BE2C (cell line): ENCODE measurements around the gene BEND5.

Source experiments
- DNase-seq: peaks from one replicate; pipeline ENCODE4 v3.0.0-alpha.2; 2020
- H3K27me3 ChIP-seq: fragments of 250-450 bp; sonication (Bioruptor Pico); 2 replicates; pipeline ENCODE4 v1.5.1; 2020; ENCODE audit warnings: mild to moderate bottlenecking
- H3K36me3 ChIP-seq: fragments of 250-450 bp; sonication (Bioruptor Pico); 2 replicates; pipeline ENCODE4 v1.5.1; 2020; ENCODE audit warnings: mild to moderate bottlenecking
- H3K4me1 ChIP-seq: fragments of 250-450 bp; sonication (Bioruptor Pico); 2 replicates; pipeline ENCODE4 v1.5.1; 2020
- H3K4me3 ChIP-seq: 2 replicates; pipeline ENCODE4 v1.5.1; 2011; ENCODE audit warnings: low read depth, low read length
- H3K9me3 ChIP-seq: fragments of 250-450 bp; sonication (Bioruptor Pico); 2 replicates; pipeline ENCODE4 v1.5.1; 2020
- CTCF ChIP-seq: IDR thresholded peaks from 2 replicates; pipeline ENCODE4 v1.5.1; 2012; ENCODE audit warnings: mild to moderate bottlenecking, low read depth, low read length

Gene BEND5

DNA sequence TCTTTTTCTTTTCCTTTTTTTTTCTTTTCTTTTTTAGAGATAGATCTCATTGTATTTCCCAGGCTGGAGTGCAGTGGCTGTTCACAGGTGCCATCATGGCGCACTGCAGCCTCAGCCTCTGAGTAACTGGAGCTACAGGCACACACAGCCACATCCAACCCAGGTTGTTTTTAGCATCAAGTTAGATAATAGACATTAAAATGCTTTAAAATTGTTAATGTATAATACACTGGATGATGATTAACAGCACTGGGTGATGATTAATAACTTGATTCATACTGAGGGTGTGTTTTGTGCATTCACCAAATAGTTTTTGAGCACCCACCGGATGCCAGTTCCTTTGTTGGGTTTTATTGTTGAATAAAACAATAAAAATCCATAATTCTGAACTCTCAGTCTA lies 75.2 kb downstream of the BEND5 start:
- Histone ChIP-seq H3K4me1 (no peaks in the 10 kb centered on the region), H3K36me3 (no peaks in the 10 kb centered on the region), H3K27me3 (no peaks in the 10 kb centered on the region), H3K4me3 (no peak overlapping the region), H3K9me3 (no peaks in the 10 kb centered on the region)
- DNase-seq, result no peak
- no peak for TF ChIP-seq CTCF

DNA sequence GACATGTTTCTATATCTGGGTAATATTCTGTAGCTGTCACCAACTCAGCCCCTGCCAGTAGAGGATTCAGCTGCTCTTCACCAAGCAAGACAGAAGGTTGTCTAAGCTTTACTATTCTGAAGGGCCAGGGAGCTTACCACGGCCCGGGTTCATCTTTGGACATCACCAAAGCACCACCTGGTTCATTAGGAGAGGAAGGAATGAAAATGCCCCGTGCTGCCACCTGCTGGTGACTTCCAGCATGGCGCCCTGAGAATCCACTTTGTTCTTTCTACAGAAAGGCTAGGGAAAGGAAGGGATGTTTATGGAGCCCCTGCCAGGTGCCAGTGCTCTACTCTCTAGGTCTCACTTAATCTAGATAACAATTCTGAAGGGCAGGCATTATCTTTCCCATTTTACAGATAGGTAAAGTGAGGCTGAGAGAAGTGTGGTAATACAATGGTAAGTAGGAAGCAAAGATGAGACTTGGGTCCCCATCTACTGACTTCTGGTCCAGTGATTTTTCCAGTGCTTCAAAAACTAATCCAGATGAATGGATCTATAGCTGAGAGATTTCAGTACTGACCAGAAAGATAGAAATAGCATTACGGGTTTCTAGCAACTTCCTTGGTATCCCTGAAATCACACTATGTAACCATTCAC lies 79.5 kb downstream of the BEND5 start:
- no peak overlapping the region for H3K4me3 ChIP-seq
- H3K27me3 ChIP-seq, result no peaks in the 10 kb centered on the region
- H3K36me3 ChIP-seq, result no peaks in the 10 kb centered on the region
- H3K9me3 ChIP-seq, result no peaks in the 10 kb centered on the region
- H3K4me1 ChIP-seq, result no peaks in the 10 kb centered on the region
- peak; percentile 79 for TF ChIP-seq CTCF
- peak; percentile 50 for DNase-seq

- no peak for DNase-seq
- no peaks in the 10 kb centered on the region for H3K36me3 ChIP-seq
- no peak overlapping the region for H3K4me3 ChIP-seq
- no peak for TF ChIP-seq CTCF
- no peaks in the 10 kb centered on the region for H3K4me1 ChIP-seq
- H3K27me3 ChIP-seq, result no peaks in the 10 kb centered on the region
- H3K9me3 ChIP-seq, result no peaks in the 10 kb centered on the region
Measured at GRCh38 chr1:48695161-48695560, 81.5 kb downstream of the BEND5 start.

GRCh38 chr1:48693674-48694320 lies 82.9 kb downstream of the BEND5 start:
- H3K27me3 ChIP-seq, result no peaks in the 10 kb centered on the region
- H3K4me3 ChIP-seq, result no peak overlapping the region
- H3K36me3 ChIP-seq, result no peaks in the 10 kb centered on the region
- H3K9me3 ChIP-seq, result no peaks in the 10 kb centered on the region
- TF ChIP-seq CTCF, result no peak
- H3K4me1 ChIP-seq, result no peaks in the 10 kb centered on the region
- DNase-seq, result no peak

GRCh38 chr1:48693180-48693579 lies 83.5 kb downstream of the BEND5 start:
- Histone ChIP-seq H3K4me3 (no peak overlapping the region), H3K27me3 (no peaks in the 10 kb centered on the region), H3K9me3 (no peaks in the 10 kb centered on the region), H3K4me1 (no peaks in the 10 kb centered on the region), H3K36me3 (no peaks in the 10 kb centered on the region)
- DNase-seq, result no peak
- no peak for TF ChIP-seq CTCF

- Histone ChIP-seq H3K4me1 (no peaks in the 10 kb centered on the region), H3K36me3 (no peaks in the 10 kb centered on the region), H3K9me3 (no peaks in the 10 kb centered on the region), H3K4me3 (no peak overlapping the region), H3K27me3 (no peaks in the 10 kb centered on the region)
- DNase-seq, result no peak
- no peak for TF ChIP-seq CTCF
Measured at GRCh38 chr1:48692235-48692634, 84.5 kb downstream of the BEND5 start.
